ENCODE data around the gene B4GALT2. TPM values are rescaled to one million over a fixed set of nuclear protein-coding genes. Genes with fewer than 3 reads are reported as not detected.

Gene B4GALT2
- total and polyA plus RNA-seq, 2 of the 4 experiments (the other 2 are of a cell fraction) = 52.3 to 60.8 TPM

DNA sequence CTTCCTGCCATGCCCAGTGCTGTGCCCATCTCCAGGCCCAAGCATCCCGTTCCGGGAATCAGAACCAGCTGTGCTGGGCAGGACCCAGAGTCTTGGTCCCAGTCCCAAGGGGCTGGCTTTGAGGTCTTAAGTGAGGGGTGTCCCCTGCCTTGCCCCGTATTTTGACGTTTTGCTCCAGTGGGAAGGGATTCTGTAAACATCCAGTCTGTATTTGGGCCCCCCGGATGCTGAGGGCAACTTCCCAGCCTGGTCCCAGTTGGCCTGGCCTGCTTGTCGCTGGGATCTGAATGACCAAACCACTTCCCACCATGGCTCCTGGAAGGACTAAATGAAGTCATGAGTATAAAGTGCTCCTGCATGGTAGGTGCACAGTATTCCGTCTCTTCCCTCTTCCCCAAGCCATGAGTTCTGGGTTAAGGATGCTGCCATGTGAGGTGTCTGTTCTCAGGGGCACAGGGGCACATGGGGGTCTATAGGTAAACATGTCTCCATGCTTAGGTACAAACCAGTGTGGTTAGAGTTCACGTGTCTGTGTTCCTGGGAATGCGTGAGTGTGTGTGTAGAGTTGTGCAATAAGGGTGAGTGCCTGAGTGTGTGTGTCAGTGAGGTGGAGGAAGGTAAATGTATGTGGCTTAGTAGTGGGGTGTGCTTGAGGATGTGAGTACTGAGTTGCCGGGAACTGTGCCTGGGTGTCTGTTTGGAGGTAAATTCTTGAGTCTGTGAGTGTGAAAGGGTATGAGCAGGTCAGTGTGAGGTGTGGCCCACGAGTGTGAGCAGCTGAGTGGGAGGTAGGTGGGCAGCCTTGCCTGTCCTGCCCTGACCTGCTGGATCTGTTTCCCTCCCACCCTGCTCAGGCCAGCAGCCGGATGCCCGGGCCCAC lies 1.5 kb downstream of the B4GALT2 start:
- H2AK5ac ChIP-seq (ENCODE audit: low read depth, low read length) = peak overlapping the region; percentile 76
- peak overlapping the region; percentile 88 for H3K14ac ChIP-seq (replicated peaks; ENCODE audit: low read depth, low read length)
- dilution Hi-C loops (cut with HindIII; ENCODE audit: low sequenced_read_pairs, unreplicated experiment) = no loop called here
- WGBS, 2 experiments (ENCODE audit: extremely low coverage in 2 of 2, insufficient read length in 1 of 2) = 60% methylated on average over 1 of the region's 13 CpGs; no CpG with 5 or more reads in 1 of the 2 experiments
- peaks cover 41% of the 10 kb centered on the region for H3K9me1 ChIP-seq (ENCODE audit: insufficient read depth, low read length)
- no TSS peak for BruUV-seq (replicated peaks)
- peak overlapping the region; percentile 72 for H3K4me3 ChIP-seq (ENCODE audit: insufficient read depth, low read depth, low read length)
- peak overlapping the region; percentile 81 for H3K23ac ChIP-seq (ENCODE audit: low read depth, low read length)
- H3K27ac ChIP-seq (ENCODE audit: insufficient read depth, low read length) = peak overlapping the region; percentile 86
- peaks cover 47% of the 10 kb centered on the region for H3K36me3 ChIP-seq (ENCODE audit: control insufficient read depth, insufficient read depth, low read length)
- DNase-seq (peak; percentile 56), ATAC-seq (ENCODE audit: low read depth) (peak; percentile 2)
- peak overlapping the region; percentile 65 to 79 for H4K8ac ChIP-seq (ENCODE audit: low read depth in 2 of 2, low read length in 2 of 2)
- H3K4me2 ChIP-seq (ENCODE audit: low read depth, low read length) = peak overlapping the region; percentile 96
- intact Hi-C loops (cut with micrococcal nuclease) = no loop called here
- H2AK9ac ChIP-seq (replicated peaks; ENCODE audit: low read depth, low read length, poor library complexity) = peak overlapping the region; percentile 100
- POLR2A ChIA-PET (ENCODE audit: unreplicated experiment) = no interaction called here
- in situ Hi-C loops (cut with MboI; ENCODE audit: low sequenced_read_pairs) = no loop called here
- no peak overlapping the region for H2BK20ac ChIP-seq (ENCODE audit: low read depth, low read length)
- H4K91ac ChIP-seq (ENCODE audit: insufficient read depth, low read depth, low read length) = peak overlapping the region; percentile 90
- no peak overlapping the region for H4K5ac ChIP-seq (ENCODE audit: low read depth, low read length)
- no peak overlapping the region for H3K18ac ChIP-seq (ENCODE audit: low read depth, low read length)
- peaks cover 47 to 83% of the 10 kb centered on the region in 2 experiments; a peak in 3 of 4 replicates for H3K79me1 ChIP-seq (ENCODE audit: low read depth in 1 of 2, low read length in 2 of 2)
- TF ChIP-seq CEBPB (IDR thresholded peaks at IDR 0.05; ENCODE audit: low read depth, low read length) (peak; percentile 97), NFE2L2 (IDR thresholded peaks at IDR 0.05; ENCODE audit: low read depth, low read length) (no peak), RCOR1 (IDR thresholded peaks at IDR 0.05; ENCODE audit: insufficient replicate concordance, low read length) (no peak), BHLHE40 (IDR thresholded peaks at IDR 0.05; ENCODE audit: low read depth, low read length) (0 out of 2 replicates have a peak, but pooled peaks have one; percentile 10), FOS (IDR thresholded peaks at IDR 0.05; ENCODE audit: low read depth, low read length) (no peak), MXI1 (IDR thresholded peaks at IDR 0.05; ENCODE audit: borderline replicate concordance, low read depth, low read length) (no peak), CHD1 (IDR thresholded peaks at IDR 0.05; ENCODE audit: low read depth, low read length) (no peak), RFX5 (IDR thresholded peaks at IDR 0.05; ENCODE audit: low read depth, low read length) (no peak), RAD21 (IDR thresholded peaks at IDR 0.05; ENCODE audit: low read length) (no peak)
- TF ChIP-seq, protein P1, sequence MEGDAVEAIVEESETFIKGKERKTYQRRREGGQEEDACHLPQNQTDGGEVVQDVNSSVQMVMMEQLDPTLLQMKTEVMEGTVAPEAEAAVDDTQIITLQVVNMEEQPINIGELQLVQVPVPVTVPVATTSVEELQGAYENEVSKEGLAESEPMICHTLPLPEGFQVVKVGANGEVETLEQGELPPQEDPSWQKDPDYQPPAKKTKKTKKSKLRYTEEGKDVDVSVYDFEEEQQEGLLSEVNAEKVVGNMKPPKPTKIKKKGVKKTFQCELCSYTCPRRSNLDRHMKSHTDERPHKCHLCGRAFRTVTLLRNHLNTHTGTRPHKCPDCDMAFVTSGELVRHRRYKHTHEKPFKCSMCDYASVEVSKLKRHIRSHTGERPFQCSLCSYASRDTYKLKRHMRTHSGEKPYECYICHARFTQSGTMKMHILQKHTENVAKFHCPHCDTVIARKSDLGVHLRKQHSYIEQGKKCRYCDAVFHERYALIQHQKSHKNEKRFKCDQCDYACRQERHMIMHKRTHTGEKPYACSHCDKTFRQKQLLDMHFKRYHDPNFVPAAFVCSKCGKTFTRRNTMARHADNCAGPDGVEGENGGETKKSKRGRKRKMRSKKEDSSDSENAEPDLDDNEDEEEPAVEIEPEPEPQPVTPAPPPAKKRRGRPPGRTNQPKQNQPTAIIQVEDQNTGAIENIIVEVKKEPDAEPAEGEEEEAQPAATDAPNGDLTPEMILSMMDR (conservative IDR thresholded peaks at IDR 0.05; ENCODE audit: low read depth, low read length) = no peak
- H2AFZ ChIP-seq (replicated peaks; ENCODE audit: low read length, poor library complexity) = peak overlapping the region; percentile 91
- peak overlapping the region; percentile 69; the same call in 1 of the 3 replicates for H2BK15ac ChIP-seq (ENCODE audit: low read depth, low read length)
- H3K4ac ChIP-seq (ENCODE audit: low read depth, low read length) = peak overlapping the region; percentile 95
- H3K56ac ChIP-seq (ENCODE audit: extremely low read depth, insufficient read depth, low read length) = 0 out of 2 replicates have a peak overlapping the region, but pooled peaks have one; percentile 39
- no peaks in the 10 kb centered on the region for H3K9me3 ChIP-seq (ENCODE audit: control insufficient read depth, insufficient read depth, low read length)
- H3K27me3 ChIP-seq (ENCODE audit: control insufficient read depth, insufficient read depth, low read length) = no peaks in the 10 kb centered on the region
- H3K4me1 ChIP-seq (ENCODE audit: control insufficient read depth, insufficient read depth, low read length) = peaks cover 21% of the 10 kb centered on the region
- H2BK5ac ChIP-seq (ENCODE audit: low read depth, low read length, poor library complexity, severe bottlenecking) = peak overlapping the region; percentile 69
- CTCF ChIA-PET = no interaction called here
- H3K9ac ChIP-seq (ENCODE audit: low read depth, low read length) = peak overlapping the region; percentile 75
- H2BK120ac ChIP-seq (ENCODE audit: low read depth, low read length) = peak overlapping the region; percentile 20; the same call in 1 of the 2 replicates
- H4K20me1 ChIP-seq (ENCODE audit: insufficient read depth, low read length) = peaks cover 55% of the 10 kb centered on the region

Measured in IMR-90 (cell line).